ENCODE data around the gene ARID1B.

ARID1B gene

DNA sequence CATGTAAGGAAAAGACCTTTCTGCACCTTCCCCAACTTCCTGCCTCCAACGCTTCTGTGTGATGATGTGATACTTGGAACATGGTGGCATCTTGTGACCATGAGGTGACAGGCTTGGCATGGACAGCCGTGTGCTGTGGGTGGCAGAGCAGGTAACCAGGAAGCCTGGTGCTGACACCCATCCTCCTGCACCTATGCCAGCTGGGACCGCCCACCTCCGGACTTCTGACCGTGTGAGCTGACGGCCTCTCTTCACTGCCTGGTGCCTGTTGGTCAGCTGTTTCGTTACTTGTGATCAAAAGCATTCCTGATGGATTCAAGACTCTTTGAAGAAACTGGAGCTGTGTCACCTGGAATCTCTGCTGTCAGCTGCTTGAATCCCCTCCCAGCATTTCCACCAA lies 475.8 kb downstream of the ARID1B start:
- no peak for DNase-seq (ENCODE audit: low spot score)

DNA sequence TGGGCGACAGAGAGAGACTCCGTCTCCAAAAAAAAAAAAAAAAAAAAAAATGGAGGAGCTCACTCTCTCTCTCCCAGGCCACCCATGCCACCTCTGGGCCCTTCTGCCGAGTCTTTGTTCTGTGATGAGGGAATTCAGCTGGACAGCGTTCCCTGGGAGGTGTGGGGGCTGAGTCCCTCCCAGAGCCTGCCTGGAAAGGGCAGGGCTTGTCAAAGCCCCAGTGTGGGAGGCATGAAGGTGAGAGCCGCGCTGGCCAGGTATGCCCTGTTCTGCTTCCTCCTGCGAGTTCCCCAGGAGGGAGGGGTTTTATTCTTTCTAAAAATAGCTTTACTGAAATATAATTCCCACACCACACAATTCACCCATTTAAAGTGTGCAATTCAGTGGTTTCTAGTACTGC lies 476.5 kb downstream of the ARID1B start:
- DNase-seq (ENCODE audit: low spot score), result no peak

DNA sequence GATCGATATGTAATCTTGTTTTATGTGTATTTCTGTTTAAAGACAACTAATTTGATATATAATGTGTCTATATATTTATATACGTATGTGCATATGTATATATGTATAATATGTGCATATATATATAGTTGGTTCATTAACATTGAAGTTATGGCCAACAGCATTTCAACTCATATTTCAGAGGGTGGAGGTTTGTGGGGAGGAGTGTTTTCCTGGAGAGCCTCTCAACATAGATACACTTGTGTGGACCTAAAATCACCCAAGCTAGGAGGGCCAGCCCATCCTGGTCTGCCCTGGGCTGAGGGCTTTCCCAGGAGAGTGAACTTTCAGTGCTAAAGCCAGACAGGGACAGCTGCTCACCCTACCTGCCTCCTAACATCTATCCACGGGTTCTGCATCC lies 477.4 kb downstream of the ARID1B start:
- no peak for DNase-seq (ENCODE audit: low spot score)

DNA sequence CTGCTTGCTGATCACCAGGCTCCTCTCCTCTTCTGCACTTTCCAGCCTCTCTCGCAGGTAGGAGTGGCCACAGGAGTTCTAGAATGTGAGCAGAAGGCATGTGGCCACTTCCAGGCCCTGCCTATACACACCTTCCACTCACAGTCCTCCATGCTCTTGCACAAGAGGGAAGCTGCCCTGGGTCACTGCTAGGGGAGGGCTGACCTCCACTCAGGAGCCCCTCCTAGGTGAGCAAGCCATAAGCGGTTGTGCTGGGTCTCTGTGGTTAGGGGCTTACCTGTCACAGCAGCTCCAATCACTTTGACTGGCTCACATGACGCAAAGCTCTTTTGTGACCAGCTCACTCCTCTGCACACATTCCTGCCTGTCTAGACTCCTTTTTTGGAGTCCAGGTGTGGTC lies 477.9 kb downstream of the ARID1B start:
- no peak for DNase-seq (ENCODE audit: low spot score)

DNA sequence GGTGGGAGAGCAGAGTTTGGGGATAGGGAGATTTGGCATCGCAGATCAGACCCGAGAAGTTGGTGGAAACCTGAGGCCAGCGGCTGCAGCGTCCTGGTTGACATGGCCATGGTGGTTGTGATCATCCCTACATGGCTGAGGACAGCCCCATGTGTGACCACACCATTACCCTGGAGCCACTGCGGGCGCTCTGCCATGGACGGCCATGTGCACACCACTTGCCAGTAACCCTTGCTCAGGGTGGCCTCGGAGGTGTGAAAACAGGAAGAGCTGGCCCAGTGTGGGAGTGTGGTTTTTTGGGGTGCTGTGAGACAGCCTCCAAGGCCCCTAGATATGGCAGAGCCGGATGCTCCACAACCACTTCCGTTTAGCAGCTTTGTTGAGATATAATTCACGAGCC lies 481.7 kb downstream of the ARID1B start:
- no peak for DNase-seq (ENCODE audit: low spot score)

DNA sequence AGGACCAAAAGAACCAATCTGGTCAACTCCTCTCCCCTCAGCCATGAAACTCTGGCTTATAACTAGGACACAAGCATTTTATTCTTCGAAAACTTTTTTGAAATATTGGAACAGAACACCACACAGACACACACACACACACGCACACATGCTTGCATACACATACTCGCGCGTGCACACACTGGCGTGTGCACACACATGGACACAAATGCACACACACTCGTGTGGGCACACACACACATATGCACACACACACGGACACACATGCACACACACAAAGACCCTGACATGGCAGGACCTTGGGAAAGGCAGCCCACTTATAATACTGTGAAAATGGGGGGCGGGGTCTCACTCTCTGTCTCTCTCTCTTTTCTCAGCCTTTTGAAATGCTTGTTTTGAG lies 482.3 kb downstream of the ARID1B start:
- DNase-seq (ENCODE audit: low spot score), result no peak
